ENCODE measurements around the gene GABBR2.
A peak's percentile ranks its signal among the peaks of the same experiment; 100 is the strongest.

GABBR2 gene

GRCh38 chr9:98241357-98242300, 467.1 kb downstream of the GABBR2 start:
- DNase-seq: peak; percentile 18

GRCh38 chr9:98240475-98240874, 468.3 kb downstream of the GABBR2 start:
- peak; percentile 39 for DNase-seq

Measured in MV-4-11 (cell line).